ENCODE results near the gene SIAH3.

DNA sequence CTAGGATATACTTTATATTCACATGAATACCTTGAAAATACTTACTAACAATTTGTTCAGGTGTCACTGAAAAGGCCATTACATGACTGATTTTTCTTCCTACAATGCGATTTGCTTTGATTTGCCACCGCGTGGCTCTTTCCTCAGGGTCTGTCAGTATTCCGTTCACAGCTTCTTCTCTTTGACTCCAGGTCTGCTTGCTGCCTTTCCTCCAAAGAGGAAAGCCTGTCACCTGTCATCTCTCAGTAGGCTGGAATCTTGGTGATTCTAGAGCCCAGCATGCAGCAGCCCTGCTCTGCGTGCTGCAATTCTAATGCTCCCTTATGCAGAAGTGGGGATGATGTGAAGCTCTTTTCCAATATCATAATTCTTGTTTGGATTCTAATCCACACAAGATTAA lies 33.6 kb upstream of the SIAH3 start:
- TF ChIP-seq, protein P1, sequence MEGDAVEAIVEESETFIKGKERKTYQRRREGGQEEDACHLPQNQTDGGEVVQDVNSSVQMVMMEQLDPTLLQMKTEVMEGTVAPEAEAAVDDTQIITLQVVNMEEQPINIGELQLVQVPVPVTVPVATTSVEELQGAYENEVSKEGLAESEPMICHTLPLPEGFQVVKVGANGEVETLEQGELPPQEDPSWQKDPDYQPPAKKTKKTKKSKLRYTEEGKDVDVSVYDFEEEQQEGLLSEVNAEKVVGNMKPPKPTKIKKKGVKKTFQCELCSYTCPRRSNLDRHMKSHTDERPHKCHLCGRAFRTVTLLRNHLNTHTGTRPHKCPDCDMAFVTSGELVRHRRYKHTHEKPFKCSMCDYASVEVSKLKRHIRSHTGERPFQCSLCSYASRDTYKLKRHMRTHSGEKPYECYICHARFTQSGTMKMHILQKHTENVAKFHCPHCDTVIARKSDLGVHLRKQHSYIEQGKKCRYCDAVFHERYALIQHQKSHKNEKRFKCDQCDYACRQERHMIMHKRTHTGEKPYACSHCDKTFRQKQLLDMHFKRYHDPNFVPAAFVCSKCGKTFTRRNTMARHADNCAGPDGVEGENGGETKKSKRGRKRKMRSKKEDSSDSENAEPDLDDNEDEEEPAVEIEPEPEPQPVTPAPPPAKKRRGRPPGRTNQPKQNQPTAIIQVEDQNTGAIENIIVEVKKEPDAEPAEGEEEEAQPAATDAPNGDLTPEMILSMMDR (IDR thresholded peaks at IDR 0.05 in 2 of 3, conservative IDR thresholded peaks at IDR 0.05 in 1 of 3; ENCODE audit: borderline replicate concordance in 1 of 3, insufficient read depth in 1 of 3, low read depth in 2 of 3, low read length in 2 of 3): no peak
- TF ChIP-seq RAD21 (IDR thresholded peaks at IDR 0.05; ENCODE audit: low read depth) (no peak), EZH2phosphoT487 (IDR thresholded peaks at IDR 0.05; ENCODE audit: borderline replicate concordance) (no peak), CEBPB (IDR thresholded peaks at IDR 0.05; ENCODE audit: low read depth) (no peak), EZH2 (IDR thresholded peaks at IDR 0.05) (no peak), YY1 (IDR thresholded peaks at IDR 0.05; ENCODE audit: extremely low read depth, insufficient replicate concordance, low read depth, low read length) (no peak), POLR2A (IDR thresholded peaks at IDR 0.05; ENCODE audit: borderline replicate concordance, extremely low read depth, insufficient read depth, insufficient read length) (no peak), SP1 (IDR thresholded peaks at IDR 0.05; ENCODE audit: low read depth) (no peak), POLR2AphosphoS5 (IDR thresholded peaks at IDR 0.05; ENCODE audit: low read depth, low read length) (no peak), ZFX (IDR thresholded peaks at IDR 0.05) (no peak)
